ENCODE results near the gene TUBB6. TPM values are rescaled to one million over a fixed set of nuclear protein-coding genes. Genes with fewer than 3 reads are reported as not detected.

Gene TUBB6
- polyA plus RNA-seq, 1 donor from 2014 or later = 3.8 TPM

DNA sequence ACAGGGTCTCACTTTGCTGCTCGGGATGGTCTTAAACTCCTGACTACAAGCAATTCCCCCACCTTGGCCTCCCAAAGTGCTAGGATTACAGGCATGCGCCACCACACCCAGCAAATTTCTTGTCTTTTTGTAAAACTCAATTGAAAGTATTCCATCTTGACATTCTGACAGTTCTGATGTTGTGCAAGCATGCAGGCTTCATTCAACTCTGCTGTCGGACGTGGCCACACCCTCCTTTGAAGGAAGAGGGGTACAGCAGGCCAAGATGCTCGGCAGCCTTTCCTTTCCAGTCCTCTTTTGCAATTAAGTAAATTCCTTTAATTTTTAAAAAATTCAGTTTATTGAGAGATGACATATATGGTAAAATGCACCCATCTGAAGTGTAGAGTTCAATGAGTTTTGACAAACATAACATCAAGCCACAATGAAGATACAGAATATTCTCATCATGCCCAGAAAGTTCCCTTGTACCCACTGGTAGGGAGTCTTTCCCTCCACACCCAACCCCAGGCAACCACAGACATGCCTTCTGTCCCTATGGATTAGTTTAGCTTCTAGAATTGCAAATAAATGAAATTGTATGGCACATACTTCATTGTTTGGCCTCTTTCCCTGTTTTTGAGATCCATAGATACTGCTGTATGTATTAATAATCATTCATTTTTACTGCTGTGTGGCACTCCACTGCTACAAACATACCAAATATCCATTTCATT lies 33.1 kb downstream of the TUBB6 start:
- Histone ChIP-seq H3K36me3 (ENCODE audit: insufficient read depth, low read length) (peaks cover 4% of the 10 kb centered on the region), H3K9me3 (ENCODE audit: low read length) (no peaks in the 10 kb centered on the region), H3K79me2 (replicated peaks; ENCODE audit: insufficient read depth, low read length) (no peaks in the 10 kb centered on the region), H3K4me3 (ENCODE audit: low read length) (no peak overlapping the region), H3K9ac (ENCODE audit: low read length) (no peak overlapping the region), H3K27ac (ENCODE audit: low read length) (no peak overlapping the region), H3K27me3 (ENCODE audit: insufficient read depth, low read depth, low read length) (no peaks in the 10 kb centered on the region), H3K4me2 (ENCODE audit: low read length) (no peak overlapping the region), H2AFZ (ENCODE audit: low read depth, low read length) (no peak overlapping the region), H3F3A (ENCODE audit: insufficient read depth, low read length, poor library complexity, severe bottlenecking) (no peaks in the 10 kb centered on the region), H4K20me1 (ENCODE audit: insufficient read depth) (no peaks in the 10 kb centered on the region), H3K9me2 (ENCODE audit: insufficient read depth, low read length) (no peaks in the 10 kb centered on the region)
- no peak for TF ChIP-seq TAF1 (IDR thresholded peaks at IDR 0.05; ENCODE audit: low read depth)

- H3F3A ChIP-seq (ENCODE audit: insufficient read depth, low read length, poor library complexity, severe bottlenecking) = no peaks in the 10 kb centered on the region
- no peak overlapping the region for H3K4me3 ChIP-seq (ENCODE audit: low read length)
- H3K27me3 ChIP-seq (ENCODE audit: insufficient read depth, low read depth, low read length) = no peaks in the 10 kb centered on the region
- no peaks in the 10 kb centered on the region for H3K9me2 ChIP-seq (ENCODE audit: insufficient read depth, low read length)
- no peak overlapping the region for H3K27ac ChIP-seq (ENCODE audit: low read length)
- no peak overlapping the region for H2AFZ ChIP-seq (ENCODE audit: low read depth, low read length)
- H3K9ac ChIP-seq (ENCODE audit: low read length) = no peak overlapping the region
- peaks cover 4% of the 10 kb centered on the region for H3K36me3 ChIP-seq (ENCODE audit: insufficient read depth, low read length)
- TF ChIP-seq POLR2AphosphoS5 (IDR thresholded peaks at IDR 0.05) = no peak
- H3K9me3 ChIP-seq (ENCODE audit: low read length) = no peaks in the 10 kb centered on the region
- no peak overlapping the region for H3K4me2 ChIP-seq (ENCODE audit: low read length)
- H3K79me2 ChIP-seq (replicated peaks; ENCODE audit: insufficient read depth, low read length) = no peaks in the 10 kb centered on the region
- H4K20me1 ChIP-seq (ENCODE audit: insufficient read depth) = no peaks in the 10 kb centered on the region
Measured at GRCh38 chr18:12342661-12343060, 34.6 kb downstream of the TUBB6 start.

- Histone ChIP-seq H3K4me2 (ENCODE audit: low read length) (no peak overlapping the region), H4K20me1 (ENCODE audit: insufficient read depth) (no peaks in the 10 kb centered on the region), H3F3A (ENCODE audit: insufficient read depth, low read length, poor library complexity, severe bottlenecking) (no peaks in the 10 kb centered on the region), H2AFZ (ENCODE audit: low read depth, low read length) (no peak overlapping the region), H3K9me2 (ENCODE audit: insufficient read depth, low read length) (no peaks in the 10 kb centered on the region), H3K9ac (ENCODE audit: low read length) (no peak overlapping the region), H3K27ac (ENCODE audit: low read length) (no peak overlapping the region), H3K36me3 (ENCODE audit: insufficient read depth, low read length) (no peaks in the 10 kb centered on the region), H3K79me2 (replicated peaks; ENCODE audit: insufficient read depth, low read length) (no peaks in the 10 kb centered on the region), H3K9me3 (ENCODE audit: low read length) (no peaks in the 10 kb centered on the region), H3K4me3 (ENCODE audit: low read length) (no peak overlapping the region), H3K27me3 (ENCODE audit: insufficient read depth, low read depth, low read length) (no peaks in the 10 kb centered on the region)
- no peak for TF ChIP-seq EZH2 (IDR thresholded peaks at IDR 0.05; ENCODE audit: borderline replicate concordance, insufficient read depth, low read length, poor library complexity, severe bottlenecking)
- no peak for TF ChIP-seq EP300 (conservative IDR thresholded peaks at IDR 0.05; ENCODE audit: poor library complexity, severe bottlenecking)
- TF ChIP-seq REST (IDR thresholded peaks at IDR 0.05; ENCODE audit: borderline replicate concordance) = no peak
- no peak for TF ChIP-seq MXI1 (conservative IDR thresholded peaks at IDR 0.05; ENCODE audit: poor library complexity, severe bottlenecking)
- TF ChIP-seq, protein P1, sequence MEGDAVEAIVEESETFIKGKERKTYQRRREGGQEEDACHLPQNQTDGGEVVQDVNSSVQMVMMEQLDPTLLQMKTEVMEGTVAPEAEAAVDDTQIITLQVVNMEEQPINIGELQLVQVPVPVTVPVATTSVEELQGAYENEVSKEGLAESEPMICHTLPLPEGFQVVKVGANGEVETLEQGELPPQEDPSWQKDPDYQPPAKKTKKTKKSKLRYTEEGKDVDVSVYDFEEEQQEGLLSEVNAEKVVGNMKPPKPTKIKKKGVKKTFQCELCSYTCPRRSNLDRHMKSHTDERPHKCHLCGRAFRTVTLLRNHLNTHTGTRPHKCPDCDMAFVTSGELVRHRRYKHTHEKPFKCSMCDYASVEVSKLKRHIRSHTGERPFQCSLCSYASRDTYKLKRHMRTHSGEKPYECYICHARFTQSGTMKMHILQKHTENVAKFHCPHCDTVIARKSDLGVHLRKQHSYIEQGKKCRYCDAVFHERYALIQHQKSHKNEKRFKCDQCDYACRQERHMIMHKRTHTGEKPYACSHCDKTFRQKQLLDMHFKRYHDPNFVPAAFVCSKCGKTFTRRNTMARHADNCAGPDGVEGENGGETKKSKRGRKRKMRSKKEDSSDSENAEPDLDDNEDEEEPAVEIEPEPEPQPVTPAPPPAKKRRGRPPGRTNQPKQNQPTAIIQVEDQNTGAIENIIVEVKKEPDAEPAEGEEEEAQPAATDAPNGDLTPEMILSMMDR (IDR thresholded peaks at IDR 0.05; ENCODE audit: poor library complexity, severe bottlenecking) = no peak
- TF ChIP-seq SMC3 (conservative IDR thresholded peaks at IDR 0.05; ENCODE audit: poor library complexity) = no peak
- no peak for TF ChIP-seq TAF1 (IDR thresholded peaks at IDR 0.05; ENCODE audit: low read depth)
- TF ChIP-seq POLR2AphosphoS5 (IDR thresholded peaks at IDR 0.05) = no peak
- no peak for TF ChIP-seq RAD21 (conservative IDR thresholded peaks at IDR 0.05)
Measured at GRCh38 chr18:12345491-12346239, 37.6 kb downstream of the TUBB6 start.

All from neural cell (in vitro differentiated cells).